Liver (tissue), 3 donors: Measurements from ENCODE around the gene TMEM117.

Experiments
- CTCF ChIP-seq: fragments of 150-350 bp; IDR thresholded peaks from 2 replicates; pipeline ENCODE4 v1.5.1; 2017; ENCODE audit warnings: improper control_type of control experiment, low read depth, low read length; ENCODE audit not compliant: missing input control
- RAD21 ChIP-seq, 2 donors: IDR thresholded peaks; 2 replicates each; pipeline ENCODE4 v1.6.1; 2016; ENCODE audit warnings: antibody characterized with exemption in 2 of 2, mild to moderate bottlenecking in 2 of 2
- TF ChIP-seq, protein P1 (sequence below): IDR thresholded peaks from 2 replicates; pipeline ENCODE4 v1.6.1; 2016; ENCODE audit warnings: antibody characterized with exemption
- TF ChIP-seq, protein P2 (sequence below): IDR thresholded peaks from 2 replicates; pipeline ENCODE4 v1.6.1; 2016; ENCODE audit warnings: antibody characterized with exemption
- donor health status: healthy.
- donor health status: healthy.

DNA sequence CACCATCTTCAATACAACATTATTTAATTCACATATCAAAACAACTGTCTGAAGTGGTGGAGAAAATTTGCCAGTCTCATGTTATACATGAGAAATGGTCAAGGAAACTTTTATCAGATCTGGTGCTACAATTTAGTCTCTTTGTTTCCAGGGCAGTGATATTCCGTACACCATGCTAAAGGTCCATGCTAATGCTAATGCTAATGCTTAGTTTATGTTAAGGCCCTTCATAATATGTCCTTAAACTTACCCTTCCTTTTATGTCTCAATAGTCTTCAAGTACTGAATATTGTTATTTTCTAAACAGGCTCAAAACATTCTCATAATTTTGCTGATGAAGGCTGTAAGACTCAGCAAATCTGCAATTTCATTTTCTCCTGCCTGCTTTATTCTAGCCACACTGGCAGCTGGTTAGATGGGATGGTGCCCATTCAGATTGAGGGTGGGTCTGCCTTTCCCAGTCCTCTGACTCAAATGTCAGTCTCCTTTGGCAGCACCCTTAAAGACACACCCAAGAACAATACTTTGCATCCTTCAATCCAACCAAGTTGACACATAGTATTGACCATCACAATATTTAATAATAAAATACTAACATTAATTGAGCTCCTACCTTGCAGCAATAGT is 59.8 kb downstream of the TMEM117 start:
- TF ChIP-seq RAD21 (IDR thresholded peaks at IDR 0.05) (no peak), CTCF (no peak)
- TF ChIP-seq, protein P1, sequence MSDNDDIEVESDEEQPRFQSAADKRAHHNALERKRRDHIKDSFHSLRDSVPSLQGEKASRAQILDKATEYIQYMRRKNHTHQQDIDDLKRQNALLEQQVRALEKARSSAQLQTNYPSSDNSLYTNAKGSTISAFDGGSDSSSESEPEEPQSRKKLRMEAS: no peak
- TF ChIP-seq, protein P2, sequence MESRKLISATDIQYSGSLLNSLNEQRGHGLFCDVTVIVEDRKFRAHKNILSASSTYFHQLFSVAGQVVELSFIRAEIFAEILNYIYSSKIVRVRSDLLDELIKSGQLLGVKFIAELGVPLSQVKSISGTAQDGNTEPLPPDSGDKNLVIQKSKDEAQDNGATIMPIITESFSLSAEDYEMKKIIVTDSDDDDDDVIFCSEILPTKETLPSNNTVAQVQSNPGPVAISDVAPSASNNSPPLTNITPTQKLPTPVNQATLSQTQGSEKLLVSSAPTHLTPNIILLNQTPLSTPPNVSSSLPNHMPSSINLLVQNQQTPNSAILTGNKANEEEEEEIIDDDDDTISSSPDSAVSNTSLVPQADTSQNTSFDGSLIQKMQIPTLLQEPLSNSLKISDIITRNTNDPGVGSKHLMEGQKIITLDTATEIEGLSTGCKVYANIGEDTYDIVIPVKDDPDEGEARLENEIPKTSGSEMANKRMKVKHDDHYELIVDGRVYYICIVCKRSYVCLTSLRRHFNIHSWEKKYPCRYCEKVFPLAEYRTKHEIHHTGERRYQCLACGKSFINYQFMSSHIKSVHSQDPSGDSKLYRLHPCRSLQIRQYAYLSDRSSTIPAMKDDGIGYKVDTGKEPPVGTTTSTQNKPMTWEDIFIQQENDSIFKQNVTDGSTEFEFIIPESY: no peak
